Trophoblast cell (in vitro differentiated cells and primary cell): ENCODE data around the gene MARS1.
"Not testable (repeated sequence)": the region's sequence is repeated elsewhere in the genome, so short reads cannot be mapped to it uniquely, and the experiment has no call there.

Source experiments
- DNase-seq, 2 donors: peaks; one replicate each; pipeline ENCODE4 v3.0.0-alpha.2; 2016
- H2AFZ ChIP-seq: 2 replicates; pipeline ENCODE4 v1.6.1; 2013; ENCODE audit warnings: low read length, moderate library complexity, mild to moderate bottlenecking; ENCODE audit not compliant: insufficient read depth, poor library complexity
- H2AK5ac ChIP-seq: 2 replicates; pipeline ENCODE4 v1.6.1; 2013; ENCODE audit warnings: mild to moderate bottlenecking, low read length
- H2BK120ac ChIP-seq: 2 replicates; pipeline ENCODE4 v1.6.1; 2013; ENCODE audit warnings: low read length, mild to moderate bottlenecking, moderate library complexity; ENCODE audit not compliant: insufficient read depth, poor library complexity
- H2BK12ac ChIP-seq: 2 replicates; pipeline ENCODE4 v1.6.1; 2013; ENCODE audit warnings: mild to moderate bottlenecking, low read length, moderate library complexity
- H2BK5ac ChIP-seq: 2 replicates; pipeline ENCODE4 v1.6.1; 2013; ENCODE audit warnings: low read length, low read depth, moderate library complexity, mild to moderate bottlenecking; ENCODE audit not compliant: poor library complexity
- H3K14ac ChIP-seq: 2 replicates; pipeline ENCODE4 v1.6.1; 2013; ENCODE audit warnings: mild to moderate bottlenecking, low read length
- H3K18ac ChIP-seq: 2 replicates; pipeline ENCODE4 v1.6.1; 2013; ENCODE audit warnings: mild to moderate bottlenecking, low read length
- H3K23ac ChIP-seq: 2 replicates; pipeline ENCODE4 v1.6.1; 2013; ENCODE audit warnings: low read length
- H3K27ac ChIP-seq: 2 replicates; pipeline ENCODE4 v1.5.1; 2013; ENCODE audit warnings: low read depth, mild to moderate bottlenecking, inconsistent platforms, low read length, moderate library complexity
- H3K27me3 ChIP-seq: 2 replicates; pipeline ENCODE4 v1.6.1; 2013; ENCODE audit warnings: inconsistent platforms, mild to moderate bottlenecking, low read length, moderate library complexity; ENCODE audit not compliant: insufficient read depth
- H3K36me3 ChIP-seq, 2 experiments: 1 replicate in 1 of 2; 2 replicates in 1 of 2; pipeline ENCODE4 v1.6.1; 2013; ENCODE audit warnings: low read length in 2 of 2, mild to moderate bottlenecking in 2 of 2, moderate library complexity in 1 of 2; ENCODE audit not compliant: insufficient read depth in 2 of 2, control insufficient read depth in 1 of 2
- H3K4ac ChIP-seq: 2 replicates; pipeline ENCODE4 v1.6.1; 2013; ENCODE audit warnings: low read depth, mild to moderate bottlenecking, low read length, moderate library complexity
- H3K4me1 ChIP-seq, 2 experiments: 1 replicate in 1 of 2; 2 replicates in 1 of 2; pipeline ENCODE4 v1.6.1; 2013; ENCODE audit warnings: low read length in 2 of 2, mild to moderate bottlenecking in 2 of 2, moderate library complexity in 1 of 2; ENCODE audit not compliant: insufficient read depth in 2 of 2, control insufficient read depth in 1 of 2
- H3K4me2 ChIP-seq: 2 replicates; pipeline ENCODE4 v1.6.1; 2013; ENCODE audit warnings: inconsistent platforms, mild to moderate bottlenecking, low read length, moderate library complexity
- H3K4me3 ChIP-seq: 2 replicates; pipeline ENCODE4 v1.5.1; 2013; ENCODE audit warnings: mild to moderate bottlenecking, low read depth, low read length, inconsistent platforms
- H3K79me1 ChIP-seq: one replicate; pipeline ENCODE4 v1.6.1; 2013; ENCODE audit warnings: low read length
- H3K79me2 ChIP-seq: 2 replicates; pipeline ENCODE4 v1.6.1; 2013; ENCODE audit warnings: low read length, mild to moderate bottlenecking; ENCODE audit not compliant: control insufficient read depth, insufficient read depth, poor library complexity
- H3K9ac ChIP-seq: 2 replicates; pipeline ENCODE4 v1.6.1; 2013; ENCODE audit warnings: mild to moderate bottlenecking, low read length
- H3K9me3 ChIP-seq: 2 replicates; pipeline ENCODE4 v1.6.1; 2013; ENCODE audit warnings: low read depth, mild to moderate bottlenecking, control low read depth, inconsistent platforms, low read length; ENCODE audit not compliant: insufficient read depth
- H4K12ac ChIP-seq: 2 replicates; pipeline ENCODE4 v1.6.1; 2013; ENCODE audit warnings: low read depth, mild to moderate bottlenecking, low read length, moderate library complexity
- H4K8ac ChIP-seq: 2 replicates; pipeline ENCODE4 v1.6.1; 2013; ENCODE audit warnings: low read depth, mild to moderate bottlenecking, low read length, moderate library complexity
- H4K91ac ChIP-seq: one replicate; pipeline ENCODE4 v1.6.1; 2013; ENCODE audit warnings: low read depth, mild to moderate bottlenecking, low read length, moderate library complexity
- WGBS: extraction: QIAGEN DNeasy Blood & Tissue Kit; methylation state at CpG from one replicate; pipeline ENCODE4 v1.1.7; 2013; ENCODE audit warnings: missing lambda C conversion rate; ENCODE audit not compliant: insufficient read length, insufficient coverage; ENCODE audit errors: extremely low coverage; 5-methylcytosine and 5-hydroxymethylcytosine counted together

The MARS1 gene

GRCh38 chr12:57498571-57498970, 10.7 kb downstream of the MARS1 start:
- no peak overlapping the region for H2AK5ac ChIP-seq
- H3K27me3 ChIP-seq: no peaks in the 10 kb centered on the region
- H2BK120ac ChIP-seq: no peak overlapping the region
- no peaks in the 10 kb centered on the region for H3K9me3 ChIP-seq
- no peak overlapping the region for H3K4ac ChIP-seq
- H3K4me2 ChIP-seq: no peak overlapping the region
- peaks cover 56 to 64% of the 10 kb centered on the region in 2 experiments for H3K36me3 ChIP-seq
- H3K79me2 ChIP-seq: no peaks in the 10 kb centered on the region
- no peak overlapping the region for H2AFZ ChIP-seq
- H3K27ac ChIP-seq: no peak overlapping the region
- no peak overlapping the region for H4K8ac ChIP-seq
- H3K18ac ChIP-seq: no peak overlapping the region
- H2BK12ac ChIP-seq: no peak overlapping the region
- no peak for DNase-seq
- WGBS: no CpG with 5 or more reads among the region's 4 CpGs
- H4K91ac ChIP-seq: no peak overlapping the region
- H3K4me3 ChIP-seq: no peak overlapping the region
- H3K79me1 ChIP-seq: no peaks in the 10 kb centered on the region
- no peak overlapping the region for H2BK5ac ChIP-seq
- H4K12ac ChIP-seq: no peak overlapping the region
- H3K9ac ChIP-seq: no peak overlapping the region
- H3K23ac ChIP-seq: no peak overlapping the region
- no peaks in the 10 kb centered on the region for H3K4me1 ChIP-seq
- H3K14ac ChIP-seq: no peak overlapping the region

- no peaks in the 10 kb centered on the region for H3K79me1 ChIP-seq
- no peak overlapping the region for H2AK5ac ChIP-seq
- H2BK5ac ChIP-seq: no peak overlapping the region
- no peaks in the 10 kb centered on the region for H3K27me3 ChIP-seq
- peaks cover 58 to 72% of the 10 kb centered on the region in 2 experiments for H3K36me3 ChIP-seq
- H3K4me1 ChIP-seq: no peaks in the 10 kb centered on the region
- H3K27ac ChIP-seq: no peak overlapping the region
- H3K14ac ChIP-seq: no peak overlapping the region
- no peak overlapping the region for H2AFZ ChIP-seq
- H3K79me2 ChIP-seq: no peaks in the 10 kb centered on the region
- no peak overlapping the region for H3K4ac ChIP-seq
- H2BK120ac ChIP-seq: no peak overlapping the region
- H4K12ac ChIP-seq: no peak overlapping the region
- no peak overlapping the region for H4K91ac ChIP-seq
- no peak overlapping the region for H3K4me2 ChIP-seq
- WGBS: no CpG with 5 or more reads among the region's 11 CpGs
- H3K4me3 ChIP-seq: no peak overlapping the region
- no peak overlapping the region for H3K23ac ChIP-seq
- no peak overlapping the region for H2BK12ac ChIP-seq
- no peaks in the 10 kb centered on the region for H3K9me3 ChIP-seq
- no peak for DNase-seq
- no peak overlapping the region for H3K18ac ChIP-seq
- no peak overlapping the region for H4K8ac ChIP-seq
- H3K9ac ChIP-seq: no peak overlapping the region
Observed at GRCh38 chr12:57500213-57500612, 12.3 kb downstream of the MARS1 start.

- no CpG with 5 or more reads among the region's 22 CpGs for WGBS
- not testable (repeated sequence) for H3K79me2 ChIP-seq, H2AK5ac ChIP-seq, H3K79me1 ChIP-seq, H3K4me1 ChIP-seq, H2BK12ac ChIP-seq, H4K12ac ChIP-seq, H3K4ac ChIP-seq, H2BK120ac ChIP-seq, H3K23ac ChIP-seq, H3K4me2 ChIP-seq, H3K18ac ChIP-seq, H3K9ac ChIP-seq, H3K14ac ChIP-seq, H3K4me3 ChIP-seq, H3K27ac ChIP-seq, H4K8ac ChIP-seq, H3K27me3 ChIP-seq, H2AFZ ChIP-seq, H3K9me3 ChIP-seq, H4K91ac ChIP-seq, DNase-seq, H2BK5ac ChIP-seq
- H3K36me3 ChIP-seq: peaks cover 58 to 70% of the 10 kb centered on the region in 2 experiments
Observed at GRCh38 chr12:57502311-57502969, 14.6 kb downstream of the MARS1 start.

- not testable (repeated sequence) for H3K18ac ChIP-seq, DNase-seq, H3K9ac ChIP-seq, H3K27me3 ChIP-seq, H3K79me2 ChIP-seq, H3K4me1 ChIP-seq, H3K79me1 ChIP-seq, H2BK5ac ChIP-seq, H3K4me2 ChIP-seq, H3K27ac ChIP-seq, H3K4me3 ChIP-seq, H4K12ac ChIP-seq, H3K14ac ChIP-seq, H2BK12ac ChIP-seq, H4K8ac ChIP-seq, H2AK5ac ChIP-seq, H2AFZ ChIP-seq, H3K4ac ChIP-seq, H2BK120ac ChIP-seq, H4K91ac ChIP-seq, H3K23ac ChIP-seq, H3K9me3 ChIP-seq
- WGBS: no CpG with 5 or more reads among the region's 4 CpGs
- peaks cover 60 to 61% of the 10 kb centered on the region in 2 experiments for H3K36me3 ChIP-seq
Observed at GRCh38 chr12:57506541-57506940, 18.7 kb downstream of the MARS1 start.
